HEK293T (cell line): ENCODE measurements around the gene ZFHX2.

ENCODE experiments used
- CTBP1 ChIP-seq: fragments of 450-650 bp; IDR thresholded peaks from 2 replicates; pipeline ENCODE4 v1.6.1; 2016; ENCODE audit warnings: borderline replicate concordance
- FOXK2 ChIP-seq: fragments of 450-650 bp; IDR thresholded peaks from 2 replicates; pipeline ENCODE4 v1.6.1; 2016; ENCODE audit warnings: mild to moderate bottlenecking

DNA sequence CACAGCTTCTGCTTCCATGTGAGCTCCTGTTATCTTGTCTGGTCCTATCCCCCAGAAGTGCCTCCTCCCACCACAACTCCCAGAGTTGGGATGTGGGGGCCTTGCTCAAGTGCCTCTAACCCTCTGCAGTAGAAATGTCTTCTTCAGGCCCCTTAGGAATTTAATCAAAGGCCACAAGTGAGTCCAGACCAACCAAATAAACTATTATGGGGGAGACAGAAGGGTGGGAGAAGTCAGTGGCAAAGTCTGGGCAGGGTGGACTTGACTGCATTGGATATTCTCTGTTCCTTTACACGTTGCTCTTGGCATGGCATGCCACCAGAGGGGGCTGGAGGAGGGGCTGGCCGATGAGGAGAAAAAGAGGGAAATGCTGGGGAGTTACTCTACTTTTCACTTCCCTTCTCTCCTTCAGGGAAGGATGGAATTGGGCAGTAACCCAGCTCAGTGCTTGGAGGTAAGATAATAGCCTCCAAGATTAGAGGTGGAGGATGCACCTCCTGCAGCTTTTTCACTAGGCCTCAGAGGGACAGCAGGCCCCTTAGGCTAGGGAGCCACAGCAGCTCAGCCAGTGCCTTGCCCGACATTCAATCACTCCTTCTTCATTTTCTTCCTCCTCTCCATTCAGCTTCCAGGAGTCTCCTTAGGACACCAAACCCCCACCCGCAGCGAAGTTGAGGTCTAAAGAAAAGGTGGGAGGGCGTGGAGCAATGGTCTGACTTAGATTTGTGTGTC lies 17.2 kb upstream of the ZFHX2 start:
- TF ChIP-seq FOXK2, result no peak
- no peak for TF ChIP-seq CTBP1
